Suppressor macrophage treated with lipopolysaccharide for 4 hours (primary cell): ENCODE data around the gene CDKN2D.
"Not testable (repeated sequence)": the region's sequence is repeated elsewhere in the genome, so short reads cannot be mapped to it uniquely, and the experiment has no call there.

Source experiments
- DNase-seq: peaks from one replicate; pipeline ENCODE4 v3.0.0-alpha.2; 2020

Gene CDKN2D

DNA sequence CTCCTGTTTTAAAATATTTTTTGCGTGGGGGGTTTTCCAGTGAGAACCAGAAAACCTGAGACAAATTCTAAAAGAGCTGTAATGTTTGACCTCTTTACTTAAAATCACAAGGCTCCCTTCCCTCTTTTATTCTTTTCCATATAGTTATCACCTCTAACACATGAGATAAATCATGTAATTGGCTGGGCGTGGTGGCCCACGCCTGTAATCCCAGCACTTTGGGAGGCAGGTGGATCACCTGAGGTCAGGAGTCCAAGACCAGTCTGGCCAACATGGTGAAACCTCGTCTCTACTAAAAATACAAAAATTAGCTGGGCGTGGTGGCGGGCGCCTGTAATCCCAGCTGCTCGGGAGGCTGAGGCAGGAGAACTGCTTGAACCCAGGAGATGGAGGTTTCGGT is 17.8 kb downstream of the CDKN2D start:
- DNase-seq: not testable (repeated sequence)

DNA sequence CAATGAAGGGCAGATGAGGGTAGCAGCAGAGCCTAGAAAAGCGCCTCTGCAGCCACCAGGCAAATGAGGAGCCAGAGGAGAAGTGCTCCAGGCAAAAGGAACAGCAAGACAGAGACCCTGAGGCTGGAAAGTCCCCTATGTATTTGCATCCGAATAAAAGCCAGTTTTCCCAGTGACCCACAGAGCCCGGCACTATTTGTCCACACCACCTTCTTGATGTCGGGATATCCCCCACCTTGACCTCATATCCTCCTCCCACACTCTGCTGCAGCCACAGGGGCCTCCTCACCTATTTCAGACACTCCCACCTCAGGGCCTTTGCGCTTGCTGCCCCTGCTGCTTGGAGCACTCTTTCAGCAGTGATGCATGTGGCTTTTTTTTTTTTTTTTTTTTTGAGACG is 18.4 kb downstream of the CDKN2D start:
- no peak for DNase-seq

DNA sequence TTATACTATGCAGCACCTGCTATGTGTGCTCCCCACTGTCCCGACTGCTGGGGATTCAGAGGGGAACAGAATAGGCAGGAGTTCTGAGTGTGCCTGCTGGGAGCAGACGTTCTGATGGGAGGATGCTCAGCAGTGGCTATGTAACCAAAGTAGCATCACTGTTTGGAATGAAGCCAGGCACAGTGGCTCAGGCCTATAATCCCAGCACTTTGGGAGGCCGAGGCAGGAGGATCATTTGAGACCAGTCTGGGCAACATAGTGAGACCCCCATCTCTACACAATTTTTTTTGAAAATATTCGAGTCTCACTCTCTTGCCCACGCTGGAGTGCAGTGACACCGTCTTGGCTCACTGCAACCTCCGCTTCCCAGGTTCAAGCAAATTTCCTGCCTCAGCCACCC is 19.0 kb downstream of the CDKN2D start:
- no peak for DNase-seq

DNA sequence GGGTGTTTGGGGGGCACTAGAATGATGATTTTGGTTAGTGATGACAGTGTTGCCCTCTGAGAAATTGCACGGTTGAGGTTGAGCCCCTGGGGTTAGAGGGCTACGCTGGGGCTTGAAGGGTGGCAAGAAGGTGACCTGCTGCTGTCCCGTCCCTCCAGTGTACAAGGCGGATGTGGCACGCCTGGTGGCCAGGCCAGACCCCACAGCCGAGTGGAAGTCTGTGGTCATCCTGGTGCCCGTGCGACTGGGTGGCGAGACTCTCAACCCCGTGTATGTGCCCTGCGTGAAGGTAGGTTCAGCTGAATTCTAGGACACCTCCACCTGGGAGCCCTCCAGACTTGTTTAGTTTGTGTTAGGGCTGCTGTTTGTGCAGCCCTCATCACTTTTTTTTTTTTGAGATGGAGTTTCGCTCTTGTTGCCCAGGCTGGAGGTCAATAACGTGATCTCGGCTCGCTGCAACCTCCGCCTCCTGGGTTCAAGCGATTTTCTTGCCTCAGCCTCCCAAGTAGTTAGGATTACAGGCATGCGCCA is 20.0 kb downstream of the CDKN2D start:
- no peak for DNase-seq

DNA sequence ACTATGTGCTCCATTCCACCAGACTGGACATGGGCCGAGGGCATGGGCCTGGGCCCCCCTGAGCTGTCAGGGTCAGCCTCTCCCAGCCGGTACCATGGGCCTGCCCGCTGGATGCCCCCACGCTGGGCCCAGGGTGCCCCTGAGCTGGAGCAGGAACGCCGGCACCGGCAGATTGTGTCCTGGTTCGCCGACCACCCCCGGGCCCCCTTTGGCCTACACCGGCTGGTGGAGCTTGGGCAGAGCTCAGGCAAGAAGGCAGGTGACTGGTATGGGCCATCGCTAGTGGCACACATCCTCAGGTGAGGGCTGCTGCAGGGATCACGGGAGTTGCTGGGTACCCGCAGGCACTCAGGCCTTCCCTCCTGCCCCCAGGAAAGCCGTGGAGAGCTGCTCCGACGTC is 22.0 kb downstream of the CDKN2D start:
- DNase-seq: no peak

DNA sequence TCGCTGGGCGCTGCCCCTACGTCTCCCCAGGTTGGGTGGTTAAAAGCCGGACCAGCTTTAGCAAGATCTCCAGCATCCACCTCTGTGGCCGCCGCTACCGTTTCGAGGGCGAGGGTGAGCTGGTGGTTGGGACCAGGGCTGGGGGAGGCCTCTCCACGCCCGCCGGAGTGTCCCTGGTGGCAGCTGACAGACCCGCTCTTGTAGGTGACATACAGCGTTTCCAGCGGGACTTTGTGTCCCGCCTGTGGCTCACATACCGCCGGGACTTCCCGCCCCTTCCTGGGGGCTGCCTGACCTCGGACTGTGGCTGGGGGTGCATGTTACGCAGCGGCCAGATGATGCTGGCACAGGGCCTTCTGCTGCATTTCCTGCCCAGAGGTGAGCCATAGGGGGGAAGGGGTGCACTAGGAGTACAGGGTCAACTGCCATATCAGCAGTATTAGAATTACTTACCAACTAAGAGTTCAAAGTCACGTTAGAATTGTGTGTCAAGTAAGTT is 24.0 kb downstream of the CDKN2D start:
- DNase-seq: no peak

DNA sequence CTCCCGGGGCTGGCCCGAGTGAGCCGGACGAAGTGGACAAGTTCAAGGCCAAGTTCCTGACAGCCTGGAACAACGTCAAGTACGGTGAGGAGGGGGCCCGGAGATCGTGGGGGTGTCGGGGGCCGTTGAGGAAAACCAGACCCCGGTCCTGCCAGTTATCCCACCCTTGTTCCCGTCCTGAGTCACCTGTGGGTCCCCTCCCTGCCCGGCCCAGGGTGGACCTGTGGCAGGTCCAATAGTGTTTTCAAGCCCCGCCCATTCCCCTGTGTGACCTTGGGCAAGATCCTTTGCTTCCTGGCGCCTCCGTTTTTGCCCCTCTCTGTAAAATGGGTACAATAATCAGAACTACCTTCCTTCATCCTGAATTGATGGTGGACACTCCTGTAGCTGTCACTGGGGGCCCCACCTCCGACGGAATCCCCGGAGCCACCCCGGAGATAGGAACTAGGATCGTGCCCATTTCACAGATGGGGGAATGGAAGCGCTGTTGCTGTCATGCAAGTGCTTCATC is 24.5 kb downstream of the CDKN2D start:
- DNase-seq: peak; percentile 16

DNA sequence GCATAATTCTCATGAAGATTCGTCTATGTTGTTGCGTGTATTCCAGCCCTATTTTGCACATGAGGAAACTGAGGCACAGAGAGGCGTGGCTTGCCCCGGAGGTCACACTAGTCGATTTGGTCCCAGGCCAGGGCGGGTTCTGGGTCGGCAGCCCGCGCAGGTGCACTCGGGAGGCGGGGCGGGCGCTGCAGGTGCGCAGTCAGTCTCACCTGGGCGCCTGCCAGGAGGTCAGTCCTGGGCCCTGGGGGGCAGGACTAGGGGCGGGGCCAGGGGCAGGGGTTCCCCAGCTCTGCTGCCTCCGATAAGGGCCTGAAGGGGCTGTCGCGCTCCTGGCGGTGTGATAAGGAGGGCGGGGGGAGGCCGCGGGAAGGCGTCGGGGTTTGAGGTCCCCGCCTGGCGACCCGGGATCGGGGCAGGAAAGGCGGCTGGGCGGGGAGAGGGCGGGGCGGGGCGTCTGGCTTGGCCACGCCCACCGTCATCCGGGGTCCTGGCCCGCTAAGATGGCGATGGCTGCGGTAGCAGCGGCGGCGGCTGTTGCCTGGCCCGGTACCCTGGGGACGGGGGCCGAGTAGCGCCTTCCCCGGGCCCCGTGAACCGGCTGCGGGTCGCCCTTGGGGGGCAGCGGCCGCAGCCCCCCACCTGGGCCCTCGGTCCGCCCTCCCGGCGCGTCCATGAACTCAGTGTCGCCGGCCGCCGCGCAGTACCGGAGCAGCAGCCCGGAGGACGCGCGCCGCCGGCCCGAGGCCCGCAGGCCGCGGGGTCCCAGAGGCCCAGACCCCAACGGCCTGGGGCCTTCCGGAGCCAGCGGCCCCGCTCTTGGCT is 25.1 kb downstream of the CDKN2D start, which contains the start of gene ATG4D:
ATG4D (plus strand) TSS at position 485 of the 822 bp plus-strand sequence; CDS start at position 672, 187 bp downstream.
- DNase-seq: peak; percentile 85

DNA sequence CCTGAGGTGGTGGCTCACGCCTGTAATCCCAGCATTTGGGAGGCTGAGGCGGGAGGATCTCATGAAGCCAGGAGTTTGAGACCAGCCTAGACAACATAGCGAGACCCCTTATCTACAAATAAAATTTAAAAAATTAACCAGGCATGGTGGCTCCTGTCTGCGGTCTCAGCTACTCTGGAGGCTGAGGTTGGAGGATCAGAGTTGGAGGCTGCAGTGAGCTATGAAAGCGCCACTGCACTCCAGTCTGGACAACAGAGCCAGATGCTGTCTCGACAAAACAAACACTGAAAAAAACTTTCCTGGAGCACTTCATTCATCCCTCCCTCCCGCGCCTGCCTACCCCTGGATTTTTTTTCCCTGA is 25.7 kb downstream of the CDKN2D start:
- no peak for DNase-seq

DNA sequence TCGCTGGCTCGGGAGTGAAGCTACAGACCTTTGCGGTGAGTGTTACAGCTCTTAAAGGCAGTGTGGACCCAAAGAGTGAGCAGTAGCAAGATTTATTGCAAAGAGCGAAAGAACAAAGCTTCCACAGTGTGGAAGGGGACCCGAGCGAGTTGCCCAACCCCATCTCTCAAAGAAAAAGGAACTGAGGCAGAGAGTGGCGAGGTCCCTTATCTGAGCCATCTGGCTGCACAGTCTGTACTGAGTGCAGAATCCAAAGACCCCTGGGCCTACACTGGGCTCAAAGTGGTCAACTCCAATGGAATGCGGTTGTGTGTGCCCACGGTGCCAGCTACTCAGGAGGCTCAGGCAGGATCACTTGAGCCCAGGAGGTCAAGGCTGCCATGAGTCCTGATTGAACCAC is 29.8 kb downstream of the CDKN2D start:
- DNase-seq: not testable (repeated sequence)

DNA sequence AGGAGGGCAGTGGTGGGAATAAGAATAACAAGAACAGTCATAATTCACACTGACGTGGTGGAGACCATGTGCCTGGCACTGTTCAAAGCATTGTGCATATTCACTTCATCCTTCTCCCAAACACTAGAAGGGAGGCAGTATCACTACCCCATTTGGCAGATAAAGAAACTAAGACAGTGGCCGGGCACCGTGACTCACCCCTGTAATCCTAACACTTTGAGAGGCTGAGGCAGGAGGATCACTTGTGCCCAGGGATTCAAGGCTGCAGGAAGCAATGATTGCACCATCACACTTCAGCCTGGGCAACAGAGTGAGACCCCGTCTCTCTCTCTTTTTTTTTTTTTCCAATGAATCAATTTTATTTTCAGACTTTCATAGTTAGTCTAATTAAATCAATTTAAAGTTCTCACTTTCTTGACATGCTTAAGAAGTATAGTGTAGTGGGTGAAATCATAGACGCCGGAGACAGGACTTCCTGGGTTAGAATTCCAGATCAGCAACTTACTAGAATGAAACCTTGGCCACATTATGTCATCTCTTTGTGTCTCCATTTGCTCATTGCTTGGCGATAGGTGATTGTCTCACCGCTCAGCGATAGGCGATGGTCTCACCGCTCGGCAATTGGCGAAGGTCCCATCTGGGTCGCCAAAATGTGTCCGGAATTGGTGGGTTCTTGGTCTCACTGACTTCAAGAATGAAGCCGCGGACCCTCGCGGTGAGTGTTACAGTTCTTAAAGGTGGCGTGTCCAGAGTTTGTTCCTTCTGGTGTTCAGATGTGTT is 30.4 kb downstream of the CDKN2D start:
- DNase-seq: peak; percentile 80

DNA sequence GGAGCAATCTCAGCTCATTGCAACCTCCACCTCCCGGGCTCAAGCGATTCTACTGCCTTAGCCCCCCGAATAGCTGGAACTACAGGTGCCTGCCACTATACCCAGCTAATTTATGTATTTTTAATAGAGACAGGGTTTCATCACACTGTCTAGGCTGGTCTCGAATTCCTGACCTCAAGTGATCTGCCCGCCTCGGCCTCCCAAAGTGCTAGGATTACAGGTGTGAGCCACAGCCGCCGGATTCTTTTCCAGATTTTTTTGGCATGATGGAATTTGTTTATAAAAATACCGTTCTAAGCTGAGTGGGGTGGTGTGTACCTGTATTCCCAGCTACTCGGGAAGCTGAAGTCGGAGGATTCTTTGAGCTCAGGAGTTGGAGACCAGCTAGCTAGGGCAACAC is 31.1 kb downstream of the CDKN2D start:
- no peak for DNase-seq

DNA sequence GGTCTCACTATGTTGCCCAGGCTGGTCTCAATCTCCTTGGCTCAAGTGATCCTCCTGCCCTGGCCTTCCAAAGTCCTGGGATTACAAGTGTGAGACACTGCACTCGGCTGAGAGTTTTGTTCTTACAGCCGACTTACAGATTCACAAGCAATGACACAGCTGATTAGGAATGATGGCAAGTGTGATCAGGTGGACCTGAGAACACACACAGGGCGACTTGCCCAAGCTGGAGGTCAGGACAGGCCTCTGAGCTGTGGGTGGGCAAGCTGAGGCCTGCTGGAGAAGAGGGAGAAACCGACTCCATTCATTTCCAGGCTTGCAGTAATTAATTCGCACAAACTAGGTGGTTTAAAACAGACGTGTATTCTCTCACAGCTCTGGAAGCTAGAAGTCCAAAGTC is 33.2 kb downstream of the CDKN2D start:
- no peak for DNase-seq

DNA sequence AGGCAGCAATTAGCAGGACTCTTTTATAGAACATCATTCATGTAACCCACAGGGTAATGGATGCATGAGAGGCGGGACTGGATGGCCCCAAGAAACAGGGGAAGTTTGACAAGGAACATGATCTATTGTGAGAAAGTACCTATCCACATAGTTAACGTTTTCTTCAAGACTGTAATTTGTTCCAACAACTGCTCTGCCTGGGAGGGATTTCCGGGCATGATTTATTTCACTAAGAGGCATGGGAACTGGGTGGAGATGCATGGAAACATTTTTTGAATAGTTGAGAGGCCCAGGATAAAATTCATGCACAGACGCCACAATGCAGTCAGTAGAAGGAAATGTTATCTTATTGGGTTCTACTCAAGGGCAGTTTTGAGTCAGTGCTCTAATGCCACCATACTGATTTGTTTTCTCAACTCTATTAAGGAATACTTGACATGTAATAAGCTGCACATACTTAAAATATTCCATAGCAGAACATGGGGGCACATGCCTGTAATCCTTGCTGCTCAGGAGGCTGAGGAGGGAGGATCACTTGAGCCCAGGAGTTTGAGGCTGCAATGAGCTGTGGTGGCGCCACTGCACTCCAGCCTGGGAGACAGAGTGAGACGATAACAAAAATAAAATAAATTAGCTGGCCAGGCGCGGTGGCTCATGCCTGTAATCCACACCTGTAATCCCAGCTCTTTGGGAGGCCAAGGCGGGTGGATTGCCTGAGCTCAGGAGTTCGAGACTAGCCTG is 35.0 kb downstream of the CDKN2D start:
- no peak for DNase-seq

DNA sequence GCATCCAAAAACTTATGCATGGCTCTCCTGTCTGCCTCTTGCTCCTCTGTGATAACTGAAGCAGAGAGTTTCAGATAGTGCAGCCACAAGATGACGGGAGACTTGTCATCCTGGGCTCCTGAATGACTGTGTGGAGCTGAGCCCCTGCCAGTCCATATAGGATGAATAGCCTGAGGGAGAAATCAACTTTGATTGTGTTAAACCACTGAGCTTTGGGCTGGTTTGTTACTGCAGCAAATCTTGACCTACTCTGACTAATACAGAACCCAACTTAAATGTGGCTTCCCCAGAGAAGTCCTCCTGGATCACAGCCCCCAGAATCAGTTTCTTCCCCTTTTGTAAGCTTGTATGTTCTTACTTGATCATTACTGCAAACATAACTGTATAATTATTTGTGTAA is 36.3 kb downstream of the CDKN2D start:
- DNase-seq: no peak

DNA sequence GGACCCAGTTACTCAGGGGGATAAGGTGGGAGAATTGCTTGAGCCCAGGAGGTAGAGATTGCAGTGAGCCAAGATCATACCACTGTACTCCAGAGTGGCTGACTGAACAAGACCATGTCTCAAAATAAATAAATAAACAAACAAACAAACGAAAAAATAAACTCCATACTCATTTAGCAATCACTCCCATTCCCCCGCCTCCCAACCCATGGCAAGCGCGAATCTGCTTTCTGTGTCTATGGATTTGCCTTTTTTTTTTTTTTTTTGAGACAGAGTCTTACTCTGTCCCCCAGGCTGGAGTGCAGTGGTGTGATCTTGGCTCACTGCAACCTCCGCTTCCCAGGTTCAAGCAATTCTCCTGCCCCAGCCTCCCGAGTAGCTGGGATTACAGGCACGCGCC is 41.9 kb downstream of the CDKN2D start:
- not testable (repeated sequence) for DNase-seq

DNA sequence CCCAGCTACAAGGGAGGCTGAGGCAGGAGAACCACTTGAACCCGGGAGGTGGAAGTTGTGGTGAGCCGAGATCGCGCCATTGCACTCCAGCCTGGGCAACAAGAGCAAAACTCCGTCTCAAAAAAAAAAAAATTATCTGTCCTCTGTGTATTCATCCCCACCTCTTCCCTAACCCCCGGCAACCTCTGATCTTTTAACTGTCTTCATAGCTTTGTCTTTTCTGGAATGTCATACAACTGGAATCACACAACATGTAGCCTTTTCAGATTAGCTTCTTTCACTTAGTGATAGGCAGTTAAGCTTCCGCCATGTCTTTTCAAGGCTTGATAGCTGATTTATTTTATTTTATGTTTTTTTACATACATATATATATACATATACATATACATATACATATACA is 43.1 kb downstream of the CDKN2D start:
- no peak for DNase-seq

DNA sequence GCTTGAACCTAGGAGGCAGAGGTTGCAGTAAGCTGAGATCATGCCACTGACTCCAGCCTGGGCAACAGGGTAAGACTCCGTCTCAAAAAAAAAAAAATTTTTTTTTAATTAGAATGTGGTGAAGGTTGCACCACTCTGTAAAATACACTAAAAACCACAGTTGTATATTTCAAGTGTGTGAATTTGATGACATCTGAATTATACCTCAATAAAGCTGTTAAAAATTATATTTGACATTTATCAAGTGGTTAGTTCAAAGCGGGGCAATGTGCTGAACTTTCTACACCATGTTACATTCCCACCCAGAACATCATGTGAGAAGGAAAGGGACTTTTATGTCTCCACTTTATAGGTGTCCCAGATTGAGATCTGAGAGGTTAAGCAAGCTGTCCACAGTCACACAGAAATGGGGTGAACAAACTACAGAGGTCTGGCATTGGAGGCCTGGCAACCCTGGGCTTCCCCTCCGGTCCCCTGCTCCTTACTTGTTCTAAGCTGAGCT is 45.6 kb downstream of the CDKN2D start:
- no peak for DNase-seq

DNA sequence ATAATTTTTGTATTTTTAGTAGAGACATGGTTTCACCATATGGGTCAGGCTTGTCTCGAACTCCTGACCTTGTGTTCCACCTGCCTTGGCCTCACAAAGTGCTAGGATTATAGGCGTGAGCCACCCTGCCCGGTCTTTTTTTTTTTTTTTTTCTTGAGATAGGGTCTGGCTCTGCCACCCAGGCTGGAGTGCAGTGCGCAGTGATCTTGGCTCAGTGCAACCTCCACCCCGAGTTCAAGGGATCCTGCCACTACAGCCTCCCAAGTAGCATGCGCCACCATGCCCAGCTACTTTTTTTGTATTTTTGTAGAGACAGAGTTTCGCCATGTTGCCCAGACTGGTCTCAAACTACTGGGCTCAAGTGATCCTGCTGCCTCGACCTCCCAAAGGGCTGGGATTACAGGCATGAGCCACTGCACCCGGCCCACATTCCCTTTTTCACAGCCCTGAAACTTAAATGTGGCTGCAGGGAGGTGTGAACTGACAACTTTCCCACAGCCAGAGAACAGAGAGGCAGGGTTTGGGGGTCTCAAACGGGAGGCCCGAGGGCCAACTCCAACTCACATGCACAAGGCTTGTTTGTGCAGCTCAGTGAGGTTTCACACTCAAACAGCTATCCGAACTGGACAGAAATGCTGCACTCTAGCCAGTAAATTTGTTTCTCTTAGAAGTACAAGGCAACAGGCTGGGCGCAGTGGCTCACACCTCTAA is 47.2 kb downstream of the CDKN2D start:
- DNase-seq: no peak

DNA sequence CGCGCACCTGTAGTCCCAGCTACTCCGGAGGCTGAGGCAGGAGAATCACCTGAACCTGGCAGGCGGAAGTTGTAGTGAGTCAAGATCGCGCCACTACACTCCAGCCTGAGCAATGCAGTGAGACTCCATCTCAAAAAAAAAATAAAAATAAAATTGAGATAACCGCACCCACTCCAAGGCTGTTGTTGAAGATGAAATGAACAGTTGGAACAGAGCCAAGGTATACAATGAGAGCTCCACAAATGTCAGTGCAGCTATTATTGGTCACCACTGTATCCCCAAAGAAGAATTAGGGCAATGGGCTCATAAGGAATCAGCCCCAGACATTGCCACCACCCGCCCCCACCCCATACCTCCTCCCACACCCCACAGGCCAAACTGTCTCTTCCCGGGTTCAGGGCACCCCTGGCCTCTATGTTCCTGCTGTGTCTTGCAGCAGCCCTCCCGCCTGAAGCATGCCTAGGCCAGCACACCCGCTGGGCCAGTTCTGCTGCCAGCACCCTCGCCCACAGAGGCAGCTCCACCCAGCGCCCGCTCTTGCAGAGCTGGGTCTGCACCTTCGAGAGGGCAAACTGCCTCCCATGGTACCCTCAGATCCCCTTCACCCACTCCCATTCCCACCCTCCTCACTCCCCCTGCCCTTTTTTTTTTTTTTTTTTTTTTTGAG is 48.0 kb downstream of the CDKN2D start:
- DNase-seq: no peak

DNA sequence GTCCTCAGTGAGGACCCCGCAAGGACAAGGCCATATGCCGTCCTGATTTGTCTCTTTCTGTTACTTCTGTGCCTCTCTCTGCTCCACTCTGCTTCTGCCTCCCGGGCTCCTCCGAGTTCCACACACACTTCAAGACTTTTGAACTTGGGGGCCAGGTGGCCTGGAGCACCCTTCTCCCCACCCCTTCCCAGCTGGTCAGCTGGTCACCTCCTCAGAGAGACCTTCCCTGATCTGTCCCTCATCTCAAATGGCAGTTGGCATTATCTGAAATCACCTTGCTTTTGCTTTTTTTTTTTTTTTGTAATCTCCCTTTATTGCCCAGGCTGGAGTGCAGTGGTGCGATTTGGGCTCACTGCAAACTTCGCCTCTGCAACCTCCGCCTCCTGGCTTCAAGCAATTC is 49.4 kb downstream of the CDKN2D start:
- no peak for DNase-seq
